Measurements from ENCODE around the gene STK33.

STK33 gene

DNA sequence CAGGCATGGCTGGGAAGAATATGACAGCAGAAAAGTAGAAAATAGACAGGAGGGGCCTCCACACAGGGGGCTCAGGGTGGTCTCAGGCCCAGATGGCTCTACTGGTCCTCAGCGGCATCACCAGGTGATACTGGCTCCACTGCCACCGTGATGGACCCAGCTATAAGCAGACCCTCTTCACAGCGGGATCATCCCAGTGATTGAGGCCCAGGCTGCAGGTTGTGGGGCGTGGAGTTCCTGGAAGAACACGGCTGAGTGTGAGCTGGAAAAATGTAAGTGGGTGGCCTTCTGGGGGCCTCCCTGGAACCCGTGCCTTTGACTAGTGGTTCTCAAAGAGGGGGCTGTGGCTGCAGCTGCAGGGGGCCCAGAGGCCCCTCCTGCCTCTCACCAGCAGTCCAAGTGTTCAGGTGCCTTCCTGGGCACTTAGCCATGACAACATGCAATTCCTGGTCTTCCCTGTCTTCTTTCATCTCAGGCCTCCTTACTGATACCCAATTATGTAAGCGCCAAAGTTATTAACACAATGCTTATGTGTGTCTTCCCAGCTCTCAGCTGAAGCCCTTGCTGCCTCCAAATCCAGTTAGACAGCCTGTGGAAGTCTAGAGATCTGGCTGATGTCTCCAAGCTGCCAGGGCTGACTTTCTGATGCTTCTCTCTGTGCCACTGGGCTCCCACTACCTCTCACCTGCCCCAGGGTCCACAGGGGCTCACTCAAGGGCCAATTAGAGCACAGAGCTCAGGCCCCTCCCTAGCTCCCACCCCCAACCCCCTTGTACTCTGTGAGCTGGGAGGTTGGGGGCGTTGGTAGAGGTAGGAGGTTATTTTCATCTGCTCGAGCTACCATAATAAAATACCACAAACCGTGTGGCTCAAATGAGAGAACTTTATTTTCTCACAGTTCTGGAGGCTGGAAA is 220.3 kb downstream of the STK33 start:
- DNase-seq (ENCODE audit: low read depth), result no peak

DNA sequence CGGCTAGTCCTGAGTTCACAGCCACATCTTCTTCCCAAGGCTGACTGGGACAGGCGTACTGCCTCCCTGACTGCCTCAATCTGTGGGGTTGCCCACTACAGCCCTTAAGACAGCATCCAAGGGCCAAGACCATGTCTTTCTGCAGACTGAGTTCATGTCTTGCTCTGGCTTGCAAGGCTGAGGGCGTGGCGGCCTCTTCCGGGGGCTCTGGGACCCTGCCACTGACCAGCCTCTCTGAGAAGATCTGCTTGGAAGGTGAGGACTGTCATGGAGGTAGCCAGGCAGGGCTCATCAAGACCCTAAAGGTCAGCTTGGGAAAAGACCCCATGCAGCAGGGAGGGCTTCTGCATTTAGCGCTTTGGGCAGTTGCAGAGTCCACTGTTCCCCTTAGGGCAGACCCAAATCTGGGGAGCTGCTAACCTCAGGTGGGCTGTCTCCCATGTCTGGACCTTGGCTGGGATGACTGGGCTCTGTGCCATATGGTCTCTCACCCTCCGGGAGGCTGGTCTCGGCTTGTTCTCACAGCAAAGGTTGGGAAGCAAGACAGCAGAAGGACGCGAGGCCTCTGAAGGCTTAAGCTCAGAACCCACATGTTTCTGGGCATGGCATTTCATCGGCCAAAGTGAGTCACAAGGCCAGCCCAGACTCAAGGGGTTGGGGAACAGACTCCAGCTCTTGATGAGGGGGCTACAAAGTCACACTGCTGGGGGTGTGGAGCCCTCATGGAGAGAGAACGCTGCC is 221.2 kb downstream of the STK33 start:
- no peak for DNase-seq (ENCODE audit: low read depth)

GRCh38 chr11:8371516-8371884 is 222.5 kb downstream of the STK33 start:
- no peak for DNase-seq (ENCODE audit: low read depth)

DNA sequence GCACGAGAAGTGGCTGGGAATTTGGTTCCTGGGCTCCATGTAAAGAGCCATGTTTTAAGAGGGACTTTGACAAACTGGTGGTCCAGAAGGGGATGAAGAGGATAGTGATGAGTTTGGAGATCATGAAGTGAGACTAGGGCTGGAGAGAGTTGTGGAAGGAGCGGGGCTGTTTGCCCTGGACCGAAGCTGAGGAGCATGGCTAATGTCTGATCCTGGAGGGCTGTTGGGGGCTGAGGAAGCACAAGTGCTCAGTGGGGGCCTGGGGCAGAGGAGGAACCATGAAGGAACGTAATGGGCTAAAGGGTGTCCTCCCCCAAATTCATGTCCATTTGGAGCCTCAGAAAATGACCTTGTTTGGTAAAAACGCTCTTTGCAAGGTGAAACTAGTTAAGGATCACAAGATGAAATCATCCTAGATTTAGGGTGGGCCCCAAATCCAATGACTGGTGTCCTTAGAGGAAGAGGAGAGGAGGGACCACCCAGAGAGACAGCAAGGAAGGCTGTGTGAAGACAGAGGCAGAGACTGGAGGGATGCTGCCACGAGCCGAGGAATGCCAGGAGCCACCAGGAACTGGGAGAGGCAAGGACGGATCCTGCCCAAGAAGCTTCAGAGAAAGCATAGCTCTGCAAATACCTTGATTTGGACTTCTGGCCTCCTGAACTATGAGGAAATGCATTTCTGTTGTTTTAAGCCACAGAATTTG is 223.1 kb downstream of the STK33 start:
- no peak for DNase-seq (ENCODE audit: low read depth)

GRCh38 chr11:8369592-8370205 is 224.3 kb downstream of the STK33 start:
- DNase-seq (ENCODE audit: low read depth), result no peak

DNA sequence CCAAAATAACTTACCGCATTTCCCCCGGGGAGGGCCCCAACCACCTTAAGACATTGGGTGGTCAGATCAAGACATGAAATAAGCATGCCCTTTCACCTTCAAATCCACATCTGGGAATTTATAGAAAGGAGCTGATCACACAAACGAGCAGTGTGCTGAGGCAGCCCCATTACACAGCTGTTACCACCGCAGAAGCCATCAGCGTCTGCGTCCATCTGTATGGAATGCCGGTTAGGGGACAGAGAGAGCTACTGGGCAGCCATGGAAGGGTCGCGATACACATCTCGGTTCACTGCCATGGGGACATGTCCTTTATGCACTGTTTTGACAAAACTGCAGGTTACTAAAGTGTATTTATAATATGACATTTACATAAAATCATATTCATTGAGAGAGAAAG is 225.3 kb downstream of the STK33 start:
- no peak for DNase-seq (ENCODE audit: low read depth)

- DNase-seq (ENCODE audit: low read depth), result no peak
Measured at GRCh38 chr11:8368194-8368593, 225.8 kb downstream of the STK33 start.

- DNase-seq (ENCODE audit: low read depth), result no peak
Measured at GRCh38 chr11:8366316-8366715, 227.7 kb downstream of the STK33 start.

DNA sequence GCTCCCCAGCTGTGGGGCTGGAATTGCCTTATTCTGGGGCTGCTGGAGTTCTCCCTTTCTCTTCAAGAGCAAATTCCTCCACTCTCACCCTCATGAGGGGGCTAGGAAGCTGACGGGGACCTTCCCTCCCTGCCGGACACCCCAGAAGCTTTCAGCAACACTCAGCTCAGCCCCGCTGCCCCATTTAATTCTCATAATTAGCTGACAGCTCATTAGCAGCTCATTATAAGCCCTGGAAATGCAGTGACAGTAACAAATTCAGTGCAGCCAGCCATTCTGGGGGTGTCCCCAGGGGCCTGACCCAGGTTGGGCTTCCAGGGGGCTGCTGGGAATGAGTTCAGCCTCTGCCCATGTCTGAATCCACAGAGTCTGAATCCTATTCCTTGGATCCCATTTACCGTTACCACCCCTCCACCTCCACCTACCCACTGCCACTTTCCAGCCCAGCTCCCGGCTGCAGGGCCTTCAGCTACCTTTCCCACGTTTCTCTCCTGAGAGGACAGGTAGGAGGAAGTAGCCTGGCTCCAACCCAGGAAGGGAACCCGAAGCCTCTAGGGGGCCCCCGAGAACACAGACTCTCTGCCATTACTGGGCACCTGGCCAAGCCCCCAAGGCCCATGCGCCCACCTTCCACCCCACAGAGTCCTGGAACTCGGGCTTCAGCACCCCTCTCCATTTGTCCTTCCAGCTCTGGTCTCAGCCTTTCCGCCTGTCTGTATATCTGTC is 228.6 kb downstream of the STK33 start:
- no peak for DNase-seq (ENCODE audit: low read depth)

GRCh38 chr11:8363921-8364320 is 230.1 kb downstream of the STK33 start:
- DNase-seq (ENCODE audit: low read depth), result no peak

- DNase-seq (ENCODE audit: low read depth), result no peak
Measured at GRCh38 chr11:8362899-8363298, 231.1 kb downstream of the STK33 start.

- no peak for DNase-seq (ENCODE audit: low read depth)
Measured at GRCh38 chr11:8362491-8362890, 231.5 kb downstream of the STK33 start.

GRCh38 chr11:8361664-8362210 is 232.3 kb downstream of the STK33 start:
- no peak for DNase-seq (ENCODE audit: low read depth)

DNA sequence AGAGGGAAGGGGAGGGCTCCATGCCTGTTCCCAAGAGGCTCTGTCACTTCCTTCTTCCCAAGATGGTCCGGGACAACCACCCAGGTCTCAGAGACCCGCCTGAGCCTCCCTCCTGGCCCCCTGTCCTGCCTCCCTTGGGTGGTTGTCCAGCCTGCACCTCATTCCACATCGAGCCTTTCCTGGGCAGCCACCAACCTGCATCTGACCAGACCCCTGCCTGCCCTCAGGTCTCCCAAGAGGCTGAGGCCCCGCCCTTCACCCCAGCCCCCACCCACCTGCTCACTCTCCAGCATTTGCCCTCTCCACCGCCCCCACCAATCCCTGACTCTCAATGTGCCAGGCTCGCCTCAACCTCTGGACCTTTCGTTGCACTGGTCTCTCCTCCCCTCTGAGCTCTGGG is 232.8 kb downstream of the STK33 start:
- no peak for DNase-seq (ENCODE audit: low read depth)

GRCh38 chr11:8360086-8360828 is 233.8 kb downstream of the STK33 start:
- no peak for DNase-seq (ENCODE audit: low read depth)

- no peak for DNase-seq (ENCODE audit: low read depth)
Measured at GRCh38 chr11:8359521-8359920, 234.5 kb downstream of the STK33 start.

GRCh38 chr11:8357891-8358566 is 236.0 kb downstream of the STK33 start:
- DNase-seq (ENCODE audit: low read depth), result no peak

DNA sequence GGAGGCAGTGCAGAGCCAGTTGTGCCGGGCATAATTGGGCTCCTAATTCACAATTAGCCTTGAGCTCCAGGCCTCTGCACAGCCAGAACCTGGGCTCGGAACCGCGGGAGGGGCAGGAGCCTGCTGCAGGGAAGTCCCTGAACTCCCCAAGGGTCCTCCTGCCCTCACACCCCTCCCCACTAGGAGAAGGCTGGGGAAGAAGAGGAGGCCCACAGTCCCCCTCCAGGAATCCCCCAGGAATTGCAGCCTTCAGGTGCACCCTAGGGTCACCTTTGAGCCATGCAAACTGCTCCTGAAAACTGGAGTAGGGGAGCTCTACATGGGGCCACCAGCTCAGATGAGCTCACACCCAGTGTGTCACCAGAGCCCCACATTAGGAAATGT is 236.5 kb downstream of the STK33 start:
- DNase-seq (ENCODE audit: low read depth), result no peak

GRCh38 chr11:8356721-8357504 is 237.1 kb downstream of the STK33 start:
- no peak for DNase-seq (ENCODE audit: low read depth)
